ENCODE measurements around the gene RAB5B. TPM values are rescaled to one million over a fixed set of nuclear protein-coding genes. Genes with fewer than 3 reads are reported as not detected.
"Not testable (repeated sequence)": the region's sequence is repeated elsewhere in the genome, so short reads cannot be mapped to it uniquely, and the experiment has no call there.

The RAB5B gene
- total RNA-seq, 3 donors from 2014 or later = 18.5 to 27.5 (median 22.6) TPM

DNA sequence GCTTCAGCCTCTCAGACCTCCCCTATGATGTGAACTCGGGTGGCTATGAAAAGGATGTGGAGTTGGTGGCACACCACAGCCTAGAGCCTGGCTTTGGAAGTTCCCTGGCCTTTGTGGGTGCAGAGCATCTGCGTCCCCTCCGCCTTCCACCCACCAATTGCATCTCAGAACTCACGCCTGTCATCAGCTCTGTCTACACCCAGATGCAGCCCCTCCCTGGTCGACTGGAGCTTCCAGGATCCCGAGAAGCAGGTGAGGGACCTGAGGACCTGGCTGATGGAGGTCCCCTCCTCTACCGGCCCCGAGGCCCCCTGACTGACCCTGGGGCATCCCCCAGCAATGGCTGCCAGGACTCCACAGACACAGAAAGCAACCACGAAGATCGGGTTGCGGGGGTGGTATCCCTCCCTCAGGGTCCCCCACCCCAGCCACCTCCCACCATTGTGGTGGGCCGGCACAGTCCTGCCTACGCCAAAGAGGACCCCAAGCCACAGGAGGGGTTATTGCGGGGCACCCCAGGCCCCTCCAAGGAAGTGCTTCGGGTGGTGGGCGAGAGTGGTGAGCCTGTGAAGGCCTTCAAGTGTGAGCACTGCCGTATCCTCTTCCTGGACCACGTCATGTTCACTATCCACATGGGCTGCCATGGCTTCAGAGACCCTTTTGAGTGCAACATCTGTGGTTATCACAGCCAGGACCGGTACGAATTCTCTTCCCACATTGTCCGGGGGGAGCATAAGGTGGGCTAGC is 60.9 kb downstream of the RAB5B start:
- H3K4me1 Mint-ChIP-seq (ENCODE audit: low read depth) = peaks cover 26% of the 10 kb centered on the region
- DNase-seq = peak; percentile 8
- peaks cover 34% of the 10 kb centered on the region for H3K36me3 Mint-ChIP-seq (ENCODE audit: insufficient read depth)
- H3K27me3 Mint-ChIP-seq (ENCODE audit: low read depth) = no peaks in the 10 kb centered on the region
- peak; percentile 64 to 71 for ATAC-seq
- H3K9me3 Mint-ChIP-seq = no peaks in the 10 kb centered on the region
- H3K4me3 Mint-ChIP-seq = no peak overlapping the region

- Mint-ChIP-seq H3K27me3 (ENCODE audit: low read depth) (no peaks in the 10 kb centered on the region), H3K4me1 (ENCODE audit: low read depth) (peaks cover 30% of the 10 kb centered on the region)
Observed at GRCh38 chr12:56037161-56037560, 63.3 kb downstream of the RAB5B start.

DNA sequence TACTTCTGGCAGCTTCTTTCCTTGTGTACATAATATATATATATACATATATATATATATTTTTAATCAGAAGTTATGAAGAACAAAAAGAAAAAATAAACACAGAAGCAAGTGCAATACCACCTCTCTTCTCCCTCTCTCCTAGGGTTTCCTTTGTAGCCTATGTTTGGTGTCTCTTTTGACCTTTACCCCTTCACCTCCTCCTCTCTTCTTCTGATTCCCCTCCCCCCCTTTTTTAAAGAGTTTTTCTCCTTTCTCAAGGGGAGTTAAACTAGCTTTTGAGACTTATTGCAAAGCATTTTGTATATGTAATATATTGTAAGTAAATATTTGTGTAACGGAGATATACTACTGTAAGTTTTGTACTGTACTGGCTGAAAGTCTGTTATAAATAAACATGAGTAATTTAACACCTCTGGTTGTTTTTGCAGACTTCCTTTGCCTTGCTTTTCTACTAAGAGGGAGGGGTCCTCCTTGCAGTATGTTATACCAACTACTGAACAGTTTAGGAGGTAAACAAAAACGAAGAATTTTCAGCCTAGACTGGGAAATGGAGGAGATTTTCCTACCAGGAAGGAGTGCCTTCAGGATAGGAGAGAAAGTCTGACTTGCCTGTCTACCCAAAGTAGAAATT is 64.3 kb downstream of the RAB5B start:
- H3K36me3 Mint-ChIP-seq (ENCODE audit: insufficient read depth) = peaks cover 27% of the 10 kb centered on the region
- H3K9me3 Mint-ChIP-seq = no peaks in the 10 kb centered on the region
- ATAC-seq (no peak), DNase-seq (no peak)
- no peak overlapping the region for H3K4me3 Mint-ChIP-seq
- H3K4me1 Mint-ChIP-seq (ENCODE audit: low read depth) = peaks cover 29% of the 10 kb centered on the region
- H3K27me3 Mint-ChIP-seq (ENCODE audit: low read depth) = no peaks in the 10 kb centered on the region

More at GRCh38 chr12:56037161-56037560, 63.3 kb downstream of the RAB5B start:
- Mint-ChIP-seq H3K36me3 (ENCODE audit: insufficient read depth) (peaks cover 28% of the 10 kb centered on the region), H3K9me3 (no peaks in the 10 kb centered on the region), H3K4me3 (no peak overlapping the region)
- DNase-seq (no peak), ATAC-seq (no peak)

DNA sequence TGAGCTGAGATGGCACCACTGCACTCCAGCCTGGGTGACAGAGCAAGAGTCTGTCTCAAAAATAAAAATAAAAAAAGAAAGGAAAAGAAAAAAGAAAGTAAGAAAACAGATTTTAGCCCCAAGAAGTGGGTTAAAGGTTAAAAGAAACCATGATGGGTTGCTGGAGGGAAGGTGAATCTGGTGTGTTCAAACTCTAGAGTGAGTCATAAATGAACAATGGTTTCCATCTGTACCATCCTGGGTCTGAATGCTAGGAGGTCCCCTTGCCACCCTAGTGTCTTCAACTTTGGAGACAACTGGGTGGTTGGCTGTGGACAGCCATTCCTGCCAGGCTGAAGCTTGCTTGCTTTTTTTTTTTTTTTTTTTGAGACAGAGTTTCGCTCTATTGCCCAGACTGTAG is 66.3 kb downstream of the RAB5B start:
- peak overlapping the region; percentile 99 for H3K4me3 Mint-ChIP-seq
- H3K27me3 Mint-ChIP-seq (ENCODE audit: low read depth) = no peaks in the 10 kb centered on the region
- DNase-seq (no peak), ATAC-seq (peak; percentile 16 to 33)
- H3K4me1 Mint-ChIP-seq (ENCODE audit: low read depth) = peaks cover 34% of the 10 kb centered on the region
- H3K9me3 Mint-ChIP-seq = no peaks in the 10 kb centered on the region
- peaks cover 31% of the 10 kb centered on the region for H3K36me3 Mint-ChIP-seq (ENCODE audit: insufficient read depth)

- Mint-ChIP-seq H3K4me1 (ENCODE audit: low read depth) (peaks cover 34% of the 10 kb centered on the region), H3K4me3 (peak overlapping the region; percentile 99), H3K36me3 (ENCODE audit: insufficient read depth) (peaks cover 22% of the 10 kb centered on the region), H3K9me3 (no peaks in the 10 kb centered on the region), H3K27me3 (ENCODE audit: low read depth) (no peaks in the 10 kb centered on the region)
- no peak for ATAC-seq
- DNase-seq = no peak
Observed at GRCh38 chr12:56040963-56041551, 67.2 kb downstream of the RAB5B start.

DNA sequence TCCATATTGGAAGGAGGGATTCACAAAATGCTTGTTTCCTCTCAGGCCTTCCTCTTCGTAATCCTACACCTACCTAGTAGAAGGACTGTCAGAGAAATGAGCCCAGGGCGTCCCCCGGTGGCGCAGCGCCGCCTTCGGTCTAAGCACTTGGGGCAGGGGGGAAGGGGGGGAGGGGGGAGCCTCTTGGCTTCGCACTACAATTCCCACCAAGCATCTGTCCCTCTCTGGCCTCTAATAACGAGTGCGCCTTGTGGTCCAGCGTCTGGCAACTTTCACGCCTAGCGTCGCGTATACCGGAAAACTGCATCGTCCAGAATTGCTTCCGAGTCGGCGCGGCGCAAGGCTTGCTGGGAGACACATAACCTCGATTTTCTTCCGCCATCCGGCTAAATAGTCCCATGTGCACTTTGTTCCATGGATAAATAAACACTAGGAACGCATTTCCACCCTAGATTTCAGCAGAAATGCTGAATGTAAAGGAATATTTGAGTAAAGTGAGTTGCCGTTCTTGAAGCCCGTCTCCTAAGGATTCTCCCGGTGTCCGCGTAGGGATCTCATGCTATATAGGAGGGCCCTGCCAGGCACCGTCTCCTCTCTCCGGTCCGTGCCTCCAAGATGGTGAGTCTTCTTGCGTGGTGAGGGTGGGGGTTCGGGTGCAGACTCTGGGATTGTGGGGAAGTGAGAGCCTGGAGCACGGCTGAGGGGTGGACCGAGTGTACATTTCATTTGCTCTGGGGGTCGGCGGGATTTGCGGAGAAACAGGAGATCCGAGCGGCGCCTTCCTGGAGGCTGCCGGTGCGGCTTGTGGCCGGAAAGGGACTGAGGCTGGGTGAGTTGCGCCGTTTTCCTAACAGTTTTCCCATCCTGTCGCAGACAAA is 67.9 kb downstream of the RAB5B start, which contains the start of gene RPS26:
Gene RPS26 (plus strand): TSS at position 367 of the 878 bp plus-strand sequence. CDS start 249 bp downstream, at position 616.
- ATAC-seq = peak; percentile 92 to 93
- Mint-ChIP-seq H3K27me3 (ENCODE audit: low read depth) (no peaks in the 10 kb centered on the region), H3K36me3 (ENCODE audit: insufficient read depth) (peaks cover 24% of the 10 kb centered on the region), H3K4me1 (ENCODE audit: low read depth) (peaks cover 41% of the 10 kb centered on the region), H3K9me3 (no peaks in the 10 kb centered on the region), H3K4me3 (peak within 1 kb of the TSS; percentile 99)
- DNase-seq = peak; percentile 87

DNA sequence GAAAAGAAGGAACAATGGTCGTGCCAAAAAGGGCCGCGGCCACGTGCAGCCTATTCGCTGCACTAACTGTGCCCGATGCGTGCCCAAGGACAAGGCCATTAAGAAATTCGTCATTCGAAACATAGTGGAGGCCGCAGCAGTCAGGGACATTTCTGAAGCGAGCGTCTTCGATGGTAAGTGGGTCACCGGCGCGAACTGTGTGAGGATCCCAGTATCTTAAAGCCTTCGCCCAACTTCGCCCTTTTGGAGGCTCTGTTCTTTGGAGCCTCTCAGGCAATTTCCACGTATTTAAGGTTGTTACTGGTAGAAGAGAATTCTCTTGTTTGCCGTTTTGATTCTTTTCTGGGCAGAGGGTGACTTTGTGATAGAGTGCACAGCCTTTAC is 68.5 kb downstream of the RAB5B start:
- H3K9me3 Mint-ChIP-seq = not testable (repeated sequence)

DNA sequence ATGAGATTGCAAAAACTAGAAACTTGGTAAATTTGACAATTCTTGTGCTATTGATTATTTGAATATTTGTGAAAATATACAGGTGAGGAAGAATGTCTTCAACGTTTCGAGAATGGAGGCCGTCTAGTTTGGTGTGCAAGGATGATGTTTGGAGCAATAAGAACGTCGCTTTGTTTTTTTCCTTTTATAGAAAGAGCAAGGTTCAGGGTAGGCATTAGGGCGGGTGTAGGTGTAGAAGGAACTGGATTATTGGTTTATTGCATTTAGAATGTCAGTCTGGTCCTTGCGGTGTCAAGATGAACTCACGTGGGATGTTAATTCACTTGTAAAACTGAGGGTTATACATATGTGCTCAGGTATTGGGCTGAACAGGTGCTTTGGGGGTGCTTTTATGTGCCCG is 69.0 kb downstream of the RAB5B start:
- no peaks in the 10 kb centered on the region for H3K27me3 Mint-ChIP-seq (ENCODE audit: low read depth)
- H3K36me3 Mint-ChIP-seq (ENCODE audit: insufficient read depth) = peaks cover 22% of the 10 kb centered on the region
- H3K4me3 Mint-ChIP-seq = peak overlapping the region; percentile 99
- ATAC-seq (no peak), DNase-seq (no peak)
- no peaks in the 10 kb centered on the region for H3K9me3 Mint-ChIP-seq
- H3K4me1 Mint-ChIP-seq (ENCODE audit: low read depth) = peaks cover 44% of the 10 kb centered on the region

More for the DNA sequence above, 68.5 kb downstream of the RAB5B start:
- not testable (repeated sequence) for ATAC-seq; DNase-seq; H3K27me3 Mint-ChIP-seq (ENCODE audit: low read depth)
- peaks cover 22% of the 10 kb centered on the region for H3K36me3 Mint-ChIP-seq (ENCODE audit: insufficient read depth)
- H3K4me3 Mint-ChIP-seq = peak overlapping the region; percentile 99
- H3K4me1 Mint-ChIP-seq (ENCODE audit: low read depth) = peaks cover 45% of the 10 kb centered on the region

Other genes with a start within 250 kb of the RAB5B start
- gene CD63, start 245.1 kb upstream of the RAB5B start, total RNA-seq = 100 to 1,000 TPM; 158 to 177 (median 177) TPM
- 10 to 100 TPM; 12.3 to 15.5 (median 14.5) TPM for gene GDF11, start 231.0 kb upstream of the RAB5B start, total RNA-seq
- 10 to 100 TPM; 65.8 to 78.5 (median 69.6) TPM for gene SARNP, start 156.4 kb upstream of the RAB5B start, total RNA-seq
- gene ORMDL2, start 156.0 kb upstream of the RAB5B start, total RNA-seq = 10 to 100 TPM; 45.9 to 57.0 (median 49.9) TPM
- gene DNAJC14, start 144.5 kb upstream of the RAB5B start, total RNA-seq = 10 to 100 TPM; 32.4 to 38.2 (median 33.5) TPM
- not detected for gene MMP19, start 131.1 kb upstream of the RAB5B start, total RNA-seq
- gene PYM1, start 46.2 kb upstream of the RAB5B start, total RNA-seq = 10 to 100 TPM; 24.9 to 30.0 (median 28.4) TPM
- 100 to 1,000 TPM; 132 to 164 (median 153) TPM for gene DGKA, start 42.9 kb upstream of the RAB5B start, total RNA-seq
- gene PMEL, start 8.0 kb upstream of the RAB5B start, total RNA-seq = under 1 TPM in 2 of 3 donors, not detected in 1; 0.13 to 0.41 TPM
- gene CDK2, start 7.2 kb upstream of the RAB5B start, total RNA-seq = 10 to 100 TPM; 65.4 to 80.1 (median 74.1) TPM
- 1 to 10 TPM in 2 of 3 donors, under 1 TPM in 1; 0.68 to 1.3 (median 1.2) TPM for gene SUOX, start 23.2 kb downstream of the RAB5B start, total RNA-seq
- 10 to 100 TPM in 2 of 3 donors, 1 to 10 TPM in 1; 9.4 to 14.6 (median 10.5) TPM for gene IKZF4, start 47.0 kb downstream of the RAB5B start, total RNA-seq
- gene RPS26, start 67.8 kb downstream of the RAB5B start, total RNA-seq = 100 to 1,000 TPM in 2 of 3 donors, 10 to 100 TPM in 1; 73.1 to 118 (median 110) TPM
- 1 to 10 TPM in 1 of 3 donors, under 1 TPM in 2; 0.48 to 1.6 (median 0.63) TPM for gene ERBB3, start 106.1 kb downstream of the RAB5B start, total RNA-seq
- 100 to 1,000 TPM; 538 to 590 (median 573) TPM for gene PA2G4, start 130.5 kb downstream of the RAB5B start, total RNA-seq
- 1,000 to 10,000 TPM; 3,827 to 4,080 (median 3,837) TPM for gene RPL41, start 142.6 kb downstream of the RAB5B start, total RNA-seq
- gene ZC3H10, start 144.2 kb downstream of the RAB5B start, total RNA-seq = 1 to 10 TPM; 7.4 to 8.3 (median 8.2) TPM
- 100 to 1,000 TPM in 2 of 3 donors, 10 to 100 TPM in 1; 95.9 to 113 (median 106) TPM for gene ESYT1, start 154.2 kb downstream of the RAB5B start, total RNA-seq
- gene MYL6B, start 178.5 kb downstream of the RAB5B start, total RNA-seq = 10 to 100 TPM; 30.3 to 34.5 (median 30.8) TPM
- 100 to 1,000 TPM; 684 to 725 (median 686) TPM for gene MYL6, start 184.3 kb downstream of the RAB5B start, total RNA-seq
- 10 to 100 TPM; 85.7 to 92.9 (median 86.4) TPM for gene SMARCC2, start 215.4 kb downstream of the RAB5B start, total RNA-seq
- 10 to 100 TPM; 39.3 to 45.6 (median 40.1) TPM for gene RNF41, start 247.8 kb downstream of the RAB5B start, total RNA-seq

Measured in activated T-cell treated with anti-CD3 and anti-CD28 coated beads, Interleukin-2, amount 50 U/mL, for 4 hours (primary cell).